GM12874 (cell line): ENCODE measurements around the gene TMEM240.

ENCODE experiments used
- TF ChIP-seq, protein P1 (sequence below): IDR thresholded peaks from 2 replicates; pipeline ENCODE4 v1.5.1; 2011; ENCODE audit warnings: low read depth, mild to moderate bottlenecking, control low read depth, low read length, moderate library complexity; ENCODE audit not compliant: insufficient read depth

The TMEM240 gene

DNA sequence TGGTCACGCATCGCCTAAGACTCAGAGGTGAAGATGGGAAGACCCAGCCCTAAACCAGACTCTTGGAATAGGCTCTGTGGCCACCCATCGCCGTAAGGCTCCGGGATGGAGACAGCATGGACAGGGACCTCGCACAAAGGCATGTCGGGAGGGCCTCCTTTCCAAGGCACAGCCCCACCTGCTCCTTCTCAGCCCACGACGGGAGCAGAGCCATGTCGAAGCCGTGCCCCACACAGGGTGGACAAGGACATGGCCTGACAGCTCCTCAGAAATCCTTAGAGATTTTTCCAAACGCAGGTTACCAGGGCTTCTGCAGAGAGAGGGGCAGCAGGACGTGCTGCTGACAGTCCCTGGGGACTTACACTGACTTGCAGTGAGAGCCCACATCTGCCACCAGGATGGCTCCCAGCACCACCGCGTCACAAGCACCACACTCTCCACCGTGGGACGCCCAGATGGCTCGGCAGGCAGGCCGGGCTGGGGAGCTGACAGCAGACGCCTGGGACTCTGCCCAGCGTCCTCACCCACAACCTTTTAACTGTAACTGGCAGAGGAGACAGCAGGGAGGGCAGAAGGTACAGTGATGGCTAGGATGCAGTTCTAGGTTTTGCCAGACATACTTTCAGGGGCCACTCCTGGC is 22.3 kb upstream of the TMEM240 start:
- TF ChIP-seq, protein P1, sequence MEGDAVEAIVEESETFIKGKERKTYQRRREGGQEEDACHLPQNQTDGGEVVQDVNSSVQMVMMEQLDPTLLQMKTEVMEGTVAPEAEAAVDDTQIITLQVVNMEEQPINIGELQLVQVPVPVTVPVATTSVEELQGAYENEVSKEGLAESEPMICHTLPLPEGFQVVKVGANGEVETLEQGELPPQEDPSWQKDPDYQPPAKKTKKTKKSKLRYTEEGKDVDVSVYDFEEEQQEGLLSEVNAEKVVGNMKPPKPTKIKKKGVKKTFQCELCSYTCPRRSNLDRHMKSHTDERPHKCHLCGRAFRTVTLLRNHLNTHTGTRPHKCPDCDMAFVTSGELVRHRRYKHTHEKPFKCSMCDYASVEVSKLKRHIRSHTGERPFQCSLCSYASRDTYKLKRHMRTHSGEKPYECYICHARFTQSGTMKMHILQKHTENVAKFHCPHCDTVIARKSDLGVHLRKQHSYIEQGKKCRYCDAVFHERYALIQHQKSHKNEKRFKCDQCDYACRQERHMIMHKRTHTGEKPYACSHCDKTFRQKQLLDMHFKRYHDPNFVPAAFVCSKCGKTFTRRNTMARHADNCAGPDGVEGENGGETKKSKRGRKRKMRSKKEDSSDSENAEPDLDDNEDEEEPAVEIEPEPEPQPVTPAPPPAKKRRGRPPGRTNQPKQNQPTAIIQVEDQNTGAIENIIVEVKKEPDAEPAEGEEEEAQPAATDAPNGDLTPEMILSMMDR = no peak

DNA sequence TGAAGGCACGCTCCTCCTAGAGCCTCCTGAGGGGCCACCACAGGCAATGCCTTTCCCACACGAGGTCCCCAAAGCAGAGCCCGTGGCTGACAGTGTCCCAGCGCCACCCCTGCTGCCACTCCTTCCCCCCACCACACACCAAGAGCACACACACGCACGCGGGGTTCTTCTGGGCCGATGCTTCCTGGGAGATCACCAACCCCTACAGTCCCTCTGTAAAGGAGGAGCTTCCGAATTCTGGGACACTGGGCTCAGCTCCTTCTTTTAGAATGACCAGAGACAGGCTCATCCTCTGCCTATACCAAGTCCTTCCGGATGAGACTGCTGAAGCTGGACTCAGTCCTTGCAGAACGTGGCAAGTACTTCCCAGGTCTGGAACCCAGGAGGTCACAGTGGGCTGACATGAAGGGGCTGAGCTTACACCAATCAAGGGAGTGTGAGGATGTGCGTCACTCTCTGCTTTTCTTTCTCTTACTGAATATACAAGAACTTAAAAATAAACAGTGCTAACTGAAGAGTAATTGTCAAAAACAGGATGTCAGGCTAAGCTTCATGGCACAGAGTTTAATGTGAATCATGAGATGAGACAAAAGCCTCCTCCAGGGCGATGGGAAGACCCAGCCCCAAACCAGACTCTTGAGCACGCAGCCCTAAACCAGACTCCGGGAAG is 21.5 kb upstream of the TMEM240 start:
- TF ChIP-seq, protein P1 = no peak

DNA sequence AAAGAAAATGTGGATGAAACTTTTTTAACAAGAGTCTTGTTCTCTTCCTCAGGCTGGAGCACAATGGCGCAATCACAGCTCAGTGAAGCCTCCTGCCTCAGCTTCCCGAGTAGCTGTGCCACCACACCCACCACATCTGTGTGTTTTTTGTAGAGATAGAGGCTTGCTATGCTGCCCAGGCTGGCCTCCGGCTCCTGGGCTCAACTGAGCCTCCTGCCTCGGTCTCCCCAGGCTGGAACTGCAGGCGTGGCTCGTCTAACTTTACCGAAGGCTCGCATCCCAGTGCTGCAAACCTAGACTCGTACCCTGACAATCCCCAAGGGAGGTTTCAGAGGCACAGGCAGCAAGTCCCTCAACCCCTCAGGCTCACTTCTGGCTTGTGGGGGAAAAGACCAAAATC is 19.8 kb upstream of the TMEM240 start:
- TF ChIP-seq, protein P1 = no peak

DNA sequence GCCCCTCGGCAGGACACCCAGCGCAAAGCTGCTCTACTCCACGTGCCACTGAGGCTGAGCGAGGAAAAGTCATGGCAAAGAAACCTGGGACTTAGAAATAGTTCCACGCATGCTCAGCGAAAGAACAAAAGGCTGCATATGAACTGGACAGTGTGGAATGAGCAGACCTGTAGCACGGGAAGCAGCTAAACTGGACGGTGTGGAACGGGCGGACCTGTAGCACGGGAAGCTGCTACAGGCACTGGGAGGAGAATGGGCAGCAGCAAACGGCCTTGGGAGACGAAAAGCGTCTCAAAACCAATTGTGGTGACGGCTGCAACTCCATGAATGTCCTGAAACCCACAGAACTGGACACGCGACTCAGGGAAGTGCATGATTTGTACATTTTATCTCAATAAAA is 18.6 kb upstream of the TMEM240 start:
- TF ChIP-seq, protein P1 = no peak

DNA sequence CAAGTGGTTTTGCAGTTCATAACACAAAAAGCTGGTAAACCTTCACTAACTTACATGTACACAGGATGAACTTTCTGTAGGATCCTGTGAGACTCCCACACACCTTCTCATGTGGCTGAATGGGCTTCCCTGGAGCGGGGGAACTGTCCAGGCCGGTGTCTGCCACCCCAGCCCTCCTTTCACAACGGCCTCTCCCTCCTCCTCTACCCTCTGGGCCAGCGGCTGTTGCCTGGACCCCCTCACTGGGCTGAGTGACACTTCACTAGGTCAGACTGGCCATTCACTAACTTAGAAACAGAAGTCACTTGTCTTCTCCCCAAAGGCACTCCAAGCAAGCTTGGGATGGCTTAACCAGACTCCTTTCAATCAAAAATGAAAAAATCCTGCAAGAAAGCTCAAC is 18.2 kb upstream of the TMEM240 start:
- TF ChIP-seq, protein P1 = no peak

DNA sequence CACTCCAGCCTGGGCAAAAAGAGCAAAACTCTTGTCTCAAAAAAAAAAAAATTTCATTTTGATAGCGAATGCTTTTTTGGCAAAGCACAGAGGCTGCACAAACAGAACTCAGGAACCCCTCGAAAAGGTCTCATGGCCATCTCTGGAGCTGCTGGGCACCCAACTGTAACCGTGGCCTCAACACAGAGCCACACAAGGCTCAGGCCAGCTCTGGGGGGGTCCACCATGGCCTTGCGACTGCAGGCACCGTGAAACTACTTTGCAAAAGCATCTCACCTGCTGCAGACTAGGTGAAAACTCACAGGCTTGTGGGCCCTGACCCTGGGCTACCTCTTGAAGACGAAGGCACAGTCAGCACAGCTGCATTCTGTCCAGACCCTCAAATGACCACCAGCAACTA is 16.1 kb upstream of the TMEM240 start:
- TF ChIP-seq, protein P1 = no peak

DNA sequence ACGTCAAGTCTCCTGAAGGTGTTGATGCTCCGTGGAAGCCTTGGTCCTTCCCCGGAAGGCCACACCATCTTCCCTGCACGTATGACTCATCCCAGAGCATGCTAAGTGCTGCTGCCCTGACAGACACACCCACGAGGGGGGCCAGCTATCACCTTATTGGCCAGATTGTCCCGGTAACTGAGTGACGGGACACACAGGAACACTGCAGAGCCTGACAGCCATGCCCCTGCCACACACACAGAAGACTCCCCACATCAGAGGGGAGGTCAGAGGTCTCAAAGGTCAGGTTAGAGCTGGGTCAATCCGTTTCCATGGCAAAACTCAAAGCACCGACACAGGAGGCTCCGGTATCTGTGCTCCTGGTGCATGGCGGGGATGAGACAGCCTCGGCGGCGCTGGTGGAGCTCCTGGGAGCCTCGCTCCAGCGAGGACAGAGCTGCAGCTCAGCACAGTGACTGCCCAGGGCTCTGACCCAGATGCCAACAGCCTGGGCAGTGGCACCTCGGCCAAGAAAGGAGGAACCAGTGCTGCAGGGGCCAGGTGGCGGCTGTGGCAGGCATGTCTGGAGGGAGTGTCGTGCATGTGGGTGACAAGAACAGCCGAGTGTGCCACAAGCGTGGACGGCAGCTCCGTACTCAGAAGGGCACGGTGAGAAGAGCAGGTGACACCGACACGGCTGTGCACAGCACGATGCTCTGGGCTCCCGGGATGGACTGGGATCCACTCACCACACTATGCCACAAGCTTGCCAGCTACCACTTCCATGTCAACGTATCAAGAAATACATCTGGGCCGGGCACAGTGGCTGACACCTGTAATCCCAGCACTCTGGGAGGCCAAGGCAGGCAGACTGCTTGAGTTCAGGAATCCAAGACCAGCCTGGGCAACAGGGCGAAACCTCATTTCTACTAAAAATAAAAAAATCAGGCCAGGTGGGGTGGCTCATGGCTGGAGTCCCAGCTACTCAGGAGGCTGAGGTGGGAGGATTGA is 14.8 kb upstream of the TMEM240 start:
- TF ChIP-seq, protein P1 = no peak
